Measurements from ENCODE around the gene ITPA. TPM values are rescaled to one million over a fixed set of nuclear protein-coding genes. Genes with fewer than 3 reads are reported as not detected.

ITPA gene
- total RNA-seq, 6 experiments from 2014 or later, result 62.3 to 76.7 (median 70.2) TPM

DNA sequence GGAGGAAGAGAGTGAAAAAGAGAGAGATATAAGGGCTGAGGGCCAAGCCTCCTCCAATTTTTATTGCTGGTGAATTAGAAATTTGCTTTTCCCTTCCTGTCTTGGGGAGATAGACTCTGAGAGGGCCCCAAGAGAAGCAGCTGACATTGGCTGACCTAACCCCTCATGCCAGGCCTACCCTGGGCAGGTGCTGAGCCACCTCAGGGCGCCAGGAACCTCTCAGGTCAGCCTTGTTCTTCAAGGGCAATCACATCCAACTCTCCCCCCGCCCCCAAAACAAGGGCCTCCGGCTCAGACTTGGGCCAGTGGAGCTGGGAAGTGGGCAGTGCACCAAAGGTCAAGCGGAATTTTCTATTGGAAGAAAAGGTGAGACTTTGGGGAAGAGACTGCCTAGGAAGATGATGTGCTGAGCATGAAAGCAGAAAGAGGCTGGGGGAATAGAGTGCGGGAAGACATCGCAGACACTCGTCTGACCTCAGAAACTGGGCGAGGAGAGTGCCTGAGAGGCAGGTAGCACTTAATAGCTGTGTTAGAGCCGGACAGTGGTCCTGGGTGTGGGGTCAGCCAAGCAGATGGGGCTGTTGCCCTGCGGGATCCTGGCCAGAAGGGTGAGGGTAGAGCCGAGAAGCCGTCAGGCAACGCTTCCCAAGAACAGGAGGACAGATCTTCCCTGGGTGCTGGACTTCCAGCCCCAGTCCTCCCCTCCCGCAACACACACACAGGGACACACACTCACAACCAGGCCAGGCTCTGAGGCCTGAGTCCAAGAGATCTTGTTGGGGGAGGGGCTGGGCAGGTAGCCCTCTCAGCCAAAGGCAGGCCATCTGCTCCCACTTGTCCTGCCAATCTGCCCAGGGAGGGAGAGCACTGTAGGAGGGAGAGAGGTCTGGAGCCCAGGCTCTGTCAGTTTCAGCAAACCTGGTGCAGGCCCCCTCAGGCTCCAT, 45.9 kb upstream of the ITPA start:
- Mint-ChIP-seq H3K4me3 (no peak overlapping the region), H3K36me3 (ENCODE audit: low read depth) (peaks cover 8% of the 10 kb centered on the region; the same call in 1 of the 2 replicates), H3K4me1 (ENCODE audit: low read depth) (no peaks in the 10 kb centered on the region; the same call in 1 of the 2 replicates), H3K9me3 (no peaks in the 10 kb centered on the region), H3K27me3 (ENCODE audit: insufficient read depth) (peaks cover 4% of the 10 kb centered on the region), H3K27ac (no peak overlapping the region)
- TF ChIP-seq, protein P1, sequence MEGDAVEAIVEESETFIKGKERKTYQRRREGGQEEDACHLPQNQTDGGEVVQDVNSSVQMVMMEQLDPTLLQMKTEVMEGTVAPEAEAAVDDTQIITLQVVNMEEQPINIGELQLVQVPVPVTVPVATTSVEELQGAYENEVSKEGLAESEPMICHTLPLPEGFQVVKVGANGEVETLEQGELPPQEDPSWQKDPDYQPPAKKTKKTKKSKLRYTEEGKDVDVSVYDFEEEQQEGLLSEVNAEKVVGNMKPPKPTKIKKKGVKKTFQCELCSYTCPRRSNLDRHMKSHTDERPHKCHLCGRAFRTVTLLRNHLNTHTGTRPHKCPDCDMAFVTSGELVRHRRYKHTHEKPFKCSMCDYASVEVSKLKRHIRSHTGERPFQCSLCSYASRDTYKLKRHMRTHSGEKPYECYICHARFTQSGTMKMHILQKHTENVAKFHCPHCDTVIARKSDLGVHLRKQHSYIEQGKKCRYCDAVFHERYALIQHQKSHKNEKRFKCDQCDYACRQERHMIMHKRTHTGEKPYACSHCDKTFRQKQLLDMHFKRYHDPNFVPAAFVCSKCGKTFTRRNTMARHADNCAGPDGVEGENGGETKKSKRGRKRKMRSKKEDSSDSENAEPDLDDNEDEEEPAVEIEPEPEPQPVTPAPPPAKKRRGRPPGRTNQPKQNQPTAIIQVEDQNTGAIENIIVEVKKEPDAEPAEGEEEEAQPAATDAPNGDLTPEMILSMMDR (IDR thresholded peaks at IDR 0.05), result no peak
- no peak for DNase-seq

DNA sequence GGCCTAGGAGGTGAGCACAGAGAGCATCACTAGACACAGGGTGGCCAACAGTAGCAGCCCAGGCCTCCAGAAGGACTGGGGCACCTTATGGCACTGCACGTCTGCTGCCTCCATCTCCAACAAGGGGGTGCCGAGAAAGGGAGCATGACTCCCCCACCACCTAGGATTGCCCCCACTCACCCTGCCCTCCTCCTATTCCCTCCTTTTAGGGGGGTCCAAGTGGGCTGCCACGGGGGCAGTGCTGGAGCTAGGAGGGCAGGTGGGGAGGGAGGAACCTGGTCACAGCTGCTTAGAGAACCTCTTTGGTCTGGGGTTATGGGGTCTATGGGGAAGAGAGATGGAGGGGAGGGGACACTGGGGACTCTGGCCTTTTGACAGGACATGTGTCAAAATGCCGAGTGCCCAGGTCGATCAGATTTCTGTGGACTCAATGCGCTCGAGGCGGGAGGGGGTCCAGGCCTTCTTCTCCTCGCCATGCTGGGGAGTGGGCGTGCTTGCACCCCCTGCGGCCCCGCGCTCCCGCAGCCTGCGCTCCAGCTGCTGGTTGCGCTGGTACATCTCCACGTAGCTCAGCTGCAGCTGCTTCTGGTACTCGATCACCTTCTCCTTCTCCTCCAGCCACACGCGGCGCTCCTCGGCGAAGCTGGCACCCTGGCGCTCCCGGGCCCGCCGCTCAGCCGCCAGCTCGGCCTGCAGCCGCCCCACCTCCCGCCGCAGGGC, 45.1 kb upstream of the ITPA start:
- H3K9me3 Mint-ChIP-seq, result no peaks in the 10 kb centered on the region
- DNase-seq, result no peak
- no peak overlapping the region for H3K4me3 Mint-ChIP-seq
- TF ChIP-seq, protein P1 (IDR thresholded peaks at IDR 0.05), result no peak
- H3K36me3 Mint-ChIP-seq (ENCODE audit: low read depth), result peaks cover 3% of the 10 kb centered on the region; the same call in 1 of the 2 replicates
- H3K4me1 Mint-ChIP-seq (ENCODE audit: low read depth), result no peaks in the 10 kb centered on the region
- no peak overlapping the region for H3K27ac Mint-ChIP-seq
- H3K27me3 Mint-ChIP-seq (ENCODE audit: insufficient read depth), result peaks cover 2% of the 10 kb centered on the region

DNA sequence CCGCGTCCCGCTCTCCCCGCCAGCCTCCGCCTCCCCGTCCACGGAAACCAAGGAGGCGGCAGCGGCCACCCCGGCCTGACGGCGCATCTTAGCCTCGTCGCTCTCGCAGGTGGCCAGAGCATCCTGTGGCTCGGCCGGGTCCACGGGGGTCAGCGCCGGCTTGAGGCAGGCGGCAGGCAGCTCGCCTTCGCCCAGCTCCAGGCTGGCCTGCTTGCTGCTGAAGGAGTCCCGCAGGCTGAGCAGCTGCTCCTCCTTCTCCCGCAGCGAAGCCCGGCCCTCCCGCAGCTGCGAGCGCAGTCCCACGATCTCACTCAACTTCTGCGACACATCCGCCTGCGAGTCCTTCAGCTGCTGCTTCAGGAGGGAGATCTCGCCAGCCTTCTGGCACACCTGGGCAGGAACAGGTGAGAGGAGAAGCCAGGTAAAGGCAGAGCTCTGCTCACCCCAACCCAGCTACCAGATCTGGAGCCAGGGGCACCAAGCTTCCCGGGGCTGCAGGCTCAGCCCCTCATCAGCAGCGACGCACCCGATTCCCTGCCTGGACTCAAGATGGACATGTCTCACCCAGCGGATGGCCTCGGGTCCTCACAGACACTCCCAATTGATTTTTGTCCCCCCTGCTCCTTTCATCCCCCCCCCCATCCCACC, 44.4 kb upstream of the ITPA start:
- Mint-ChIP-seq H3K4me1 (ENCODE audit: low read depth) (no peaks in the 10 kb centered on the region), H3K27me3 (ENCODE audit: insufficient read depth) (peaks cover 2% of the 10 kb centered on the region), H3K4me3 (no peak overlapping the region), H3K36me3 (ENCODE audit: low read depth) (no peaks in the 10 kb centered on the region), H3K27ac (no peak overlapping the region), H3K9me3 (no peaks in the 10 kb centered on the region)
- DNase-seq, result no peak
- TF ChIP-seq, protein P1 (IDR thresholded peaks at IDR 0.05), result no peak

DNA sequence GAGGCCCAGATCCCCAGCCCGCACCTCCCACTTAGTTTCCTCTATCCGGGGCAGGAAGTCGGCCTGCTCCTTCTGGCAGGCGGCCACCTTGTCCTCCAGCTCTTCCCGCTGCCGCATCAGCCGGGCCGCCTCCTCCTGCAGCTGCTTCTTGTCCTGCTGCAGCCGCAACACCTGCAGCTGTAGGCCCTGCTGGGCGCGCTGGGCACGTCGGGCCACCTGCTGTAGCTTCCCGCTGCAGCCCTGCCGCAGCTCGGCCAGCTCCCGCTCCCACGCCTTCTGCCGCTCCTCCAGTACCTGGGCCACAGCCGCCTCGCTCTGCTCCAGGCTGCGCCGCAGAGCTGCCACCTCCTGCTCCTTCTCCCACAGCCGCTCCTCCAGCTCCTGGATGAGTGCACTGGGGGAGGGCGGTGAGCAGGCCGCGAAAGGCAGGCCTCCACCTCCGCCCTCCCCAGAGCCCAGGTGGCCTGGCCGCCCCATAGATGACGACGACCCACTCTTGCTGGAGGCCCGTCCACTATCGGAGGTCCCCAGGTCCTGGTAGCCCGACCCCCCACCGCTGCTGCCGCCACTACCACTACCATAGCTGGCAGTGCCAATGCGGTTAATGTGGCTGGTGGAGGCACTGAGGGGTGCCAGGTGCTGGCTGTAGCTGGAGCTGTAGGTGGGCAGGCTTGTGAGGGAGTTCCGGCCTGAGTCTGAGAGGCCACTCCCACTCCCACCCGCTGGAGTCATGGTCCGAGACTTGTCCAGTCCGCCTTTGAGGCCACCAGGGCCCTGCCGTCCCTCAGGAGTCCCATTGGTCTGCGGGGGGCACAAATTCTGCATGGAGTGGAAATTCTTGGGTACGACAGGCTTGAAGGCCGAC, 43.6 kb upstream of the ITPA start:
- no peaks in the 10 kb centered on the region for H3K9me3 Mint-ChIP-seq
- H3K4me3 Mint-ChIP-seq, result no peak overlapping the region
- DNase-seq, result no peak
- H3K27me3 Mint-ChIP-seq (ENCODE audit: insufficient read depth), result peaks cover 2% of the 10 kb centered on the region
- no peak overlapping the region for H3K27ac Mint-ChIP-seq
- TF ChIP-seq, protein P1 (IDR thresholded peaks at IDR 0.05), result no peak
- no peaks in the 10 kb centered on the region for H3K4me1 Mint-ChIP-seq (ENCODE audit: low read depth)
- no peaks in the 10 kb centered on the region for H3K36me3 Mint-ChIP-seq (ENCODE audit: low read depth)
